WTC11 (cell line): ENCODE results near the gene RGS17.

Experiments used
- TF ChIP-seq, protein P1 (sequence below): fragments of 200-600 bp; IDR thresholded peaks from 2 replicates; pipeline ENCODE4 v1.8.0; 2022; ENCODE audit warnings: antibody characterized with exemption
- TF ChIP-seq, protein P2 (sequence below): sonication (generic); formaldehyde crosslinking; conservative IDR thresholded peaks from 2 replicates; pipeline ENCODE4 v1.8.1; 2022; ENCODE audit warnings: mild to moderate bottlenecking, missing genetic modification reagents
- TF ChIP-seq, protein P3 (sequence below): sonication (generic); formaldehyde crosslinking; IDR thresholded peaks from 2 replicates; pipeline ENCODE4 v1.8.1; 2023; ENCODE audit warnings: mild to moderate bottlenecking, missing genetic modification reagents
- TF ChIP-seq, protein P4 (sequence below): sonication (generic); formaldehyde crosslinking; IDR thresholded peaks from 2 replicates; pipeline ENCODE4 v1.8.1; 2022; ENCODE audit warnings: mild to moderate bottlenecking, moderate library complexity, missing genetic modification reagents

DNA sequence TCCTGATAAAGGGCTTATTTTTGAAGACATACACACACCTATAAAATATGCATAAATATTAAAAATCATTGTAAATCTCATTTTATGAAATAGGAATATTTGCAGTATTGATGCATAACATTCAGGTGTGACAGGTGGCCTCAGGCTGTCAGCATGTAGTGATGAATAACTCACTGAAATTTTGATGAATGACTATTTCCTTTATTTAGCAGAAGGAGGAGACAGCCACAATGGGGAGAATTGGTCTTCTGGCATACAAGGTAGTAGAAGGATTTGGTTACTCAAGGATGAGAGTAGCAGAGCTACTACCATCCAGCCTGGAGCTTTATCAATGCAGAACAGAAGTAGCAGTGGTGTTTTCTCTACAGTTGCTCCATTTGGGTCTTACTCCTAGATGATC, 47.2 kb downstream of the RGS17 start:
- TF ChIP-seq, protein P1, sequence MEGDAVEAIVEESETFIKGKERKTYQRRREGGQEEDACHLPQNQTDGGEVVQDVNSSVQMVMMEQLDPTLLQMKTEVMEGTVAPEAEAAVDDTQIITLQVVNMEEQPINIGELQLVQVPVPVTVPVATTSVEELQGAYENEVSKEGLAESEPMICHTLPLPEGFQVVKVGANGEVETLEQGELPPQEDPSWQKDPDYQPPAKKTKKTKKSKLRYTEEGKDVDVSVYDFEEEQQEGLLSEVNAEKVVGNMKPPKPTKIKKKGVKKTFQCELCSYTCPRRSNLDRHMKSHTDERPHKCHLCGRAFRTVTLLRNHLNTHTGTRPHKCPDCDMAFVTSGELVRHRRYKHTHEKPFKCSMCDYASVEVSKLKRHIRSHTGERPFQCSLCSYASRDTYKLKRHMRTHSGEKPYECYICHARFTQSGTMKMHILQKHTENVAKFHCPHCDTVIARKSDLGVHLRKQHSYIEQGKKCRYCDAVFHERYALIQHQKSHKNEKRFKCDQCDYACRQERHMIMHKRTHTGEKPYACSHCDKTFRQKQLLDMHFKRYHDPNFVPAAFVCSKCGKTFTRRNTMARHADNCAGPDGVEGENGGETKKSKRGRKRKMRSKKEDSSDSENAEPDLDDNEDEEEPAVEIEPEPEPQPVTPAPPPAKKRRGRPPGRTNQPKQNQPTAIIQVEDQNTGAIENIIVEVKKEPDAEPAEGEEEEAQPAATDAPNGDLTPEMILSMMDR: no peak
- TF ChIP-seq, protein P2, sequence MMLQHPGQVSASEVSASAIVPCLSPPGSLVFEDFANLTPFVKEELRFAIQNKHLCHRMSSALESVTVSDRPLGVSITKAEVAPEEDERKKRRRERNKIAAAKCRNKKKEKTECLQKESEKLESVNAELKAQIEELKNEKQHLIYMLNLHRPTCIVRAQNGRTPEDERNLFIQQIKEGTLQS (CRISPR knock-in tag): no peak
- TF ChIP-seq, protein P3, sequence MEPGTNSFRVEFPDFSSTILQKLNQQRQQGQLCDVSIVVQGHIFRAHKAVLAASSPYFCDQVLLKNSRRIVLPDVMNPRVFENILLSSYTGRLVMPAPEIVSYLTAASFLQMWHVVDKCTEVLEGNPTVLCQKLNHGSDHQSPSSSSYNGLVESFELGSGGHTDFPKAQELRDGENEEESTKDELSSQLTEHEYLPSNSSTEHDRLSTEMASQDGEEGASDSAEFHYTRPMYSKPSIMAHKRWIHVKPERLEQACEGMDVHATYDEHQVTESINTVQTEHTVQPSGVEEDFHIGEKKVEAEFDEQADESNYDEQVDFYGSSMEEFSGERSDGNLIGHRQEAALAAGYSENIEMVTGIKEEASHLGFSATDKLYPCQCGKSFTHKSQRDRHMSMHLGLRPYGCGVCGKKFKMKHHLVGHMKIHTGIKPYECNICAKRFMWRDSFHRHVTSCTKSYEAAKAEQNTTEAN (CRISPR knock-in tag): no peak
- TF ChIP-seq, protein P4, sequence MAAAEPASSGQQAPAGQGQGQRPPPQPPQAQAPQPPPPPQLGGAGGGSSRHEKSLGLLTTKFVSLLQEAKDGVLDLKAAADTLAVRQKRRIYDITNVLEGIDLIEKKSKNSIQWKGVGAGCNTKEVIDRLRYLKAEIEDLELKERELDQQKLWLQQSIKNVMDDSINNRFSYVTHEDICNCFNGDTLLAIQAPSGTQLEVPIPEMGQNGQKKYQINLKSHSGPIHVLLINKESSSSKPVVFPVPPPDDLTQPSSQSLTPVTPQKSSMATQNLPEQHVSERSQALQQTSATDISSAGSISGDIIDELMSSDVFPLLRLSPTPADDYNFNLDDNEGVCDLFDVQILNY (CRISPR knock-in tag): no peak
